Subcutaneous abdominal adipose tissue (tissue), 5 donors: Measurements from ENCODE around the gene ZMYND8.

Experiments used
- H3K27ac ChIP-seq: one replicate; pipeline ENCODE4 v1.7.0; 2013; ENCODE audit warnings: low read depth, mild to moderate bottlenecking, inconsistent platforms, low read length, moderate library complexity
- H3K27me3 ChIP-seq, 5 donors: one replicate each; pipeline ENCODE4 v1.7.0; 2013; ENCODE audit warnings: low read length in 5 of 5, inconsistent platforms in 1 of 5; ENCODE audit not compliant: control insufficient read depth in 5 of 5, insufficient read depth in 4 of 5
- H3K36me3 ChIP-seq, 5 donors: one replicate each; pipeline ENCODE4 v1.7.0; 2013; ENCODE audit warnings: low read length in 5 of 5; ENCODE audit not compliant: control insufficient read depth in 5 of 5, insufficient read depth in 5 of 5
- H3K4me1 ChIP-seq, 5 donors: one replicate each; pipeline ENCODE4 v1.7.0; 2013; ENCODE audit warnings: low read length in 5 of 5, mild to moderate bottlenecking in 3 of 5, moderate library complexity in 1 of 5; ENCODE audit not compliant: control insufficient read depth in 5 of 5, insufficient read depth in 5 of 5
- H3K4me3 ChIP-seq, 5 donors: one replicate each; pipeline ENCODE4 v1.7.0; 2013; ENCODE audit warnings: low read length in 5 of 5, low read depth in 1 of 5
- H3K9ac ChIP-seq, 5 donors: one replicate each; pipeline ENCODE4 v1.7.0; 2013; ENCODE audit warnings: low read length in 5 of 5, mild to moderate bottlenecking in 4 of 5, moderate library complexity in 3 of 5
- H3K9me3 ChIP-seq, 5 donors: one replicate each; pipeline ENCODE4 v1.7.0; 2013; ENCODE audit warnings: low read length in 5 of 5; ENCODE audit not compliant: control insufficient read depth in 5 of 5
- donor health status: healthy.
- donor health status: healthy.
- donor health status: healthy.
- donor health status: healthy.
- donor health status: healthy.

Gene ZMYND8

GRCh38 chr20:47319517-47320252, 36.8 kb downstream of the ZMYND8 start:
- Histone ChIP-seq H3K9me3 (no peaks in the 10 kb centered on the region), H3K27ac (peak overlapping the region; percentile 99), H3K4me3 (peak overlapping the region in 4 of 5 donors; percentile 45 to 67 (median 56)), H3K27me3 (no peaks in the 10 kb centered on the region), H3K4me1 (peaks cover 27 to 73% (median 59%) of the 10 kb centered on the region in 5 donors), H3K9ac (peak overlapping the region; percentile 74 to 97 (median 83)), H3K36me3 (no peaks in the 10 kb centered on the region)

- Histone ChIP-seq H3K9me3 (no peaks in the 10 kb centered on the region), H3K36me3 (no peaks in the 10 kb centered on the region), H3K27ac (peak overlapping the region; percentile 99), H3K4me1 (peaks cover 27 to 75% (median 62%) of the 10 kb centered on the region in 5 donors), H3K9ac (peak overlapping the region; percentile 74 to 97 (median 83)), H3K4me3 (peak overlapping the region; percentile 25 to 67 (median 55)), H3K27me3 (no peaks in the 10 kb centered on the region)
Measured at GRCh38 chr20:47318586-47319516, 37.6 kb downstream of the ZMYND8 start.

- Histone ChIP-seq H3K27ac (peak overlapping the region; percentile 99), H3K27me3 (no peaks in the 10 kb centered on the region), H3K9ac (peak overlapping the region; percentile 79 to 97 (median 83)), H3K36me3 (no peaks in the 10 kb centered on the region), H3K4me3 (peak overlapping the region in 4 of 5 donors; percentile 25 to 58 (median 50)), H3K4me1 (peaks cover 27 to 70% (median 62%) of the 10 kb centered on the region in 5 donors), H3K9me3 (no peaks in the 10 kb centered on the region)
Measured at GRCh38 chr20:47318027-47318585, 38.4 kb downstream of the ZMYND8 start.

GRCh38 chr20:47317127-47317895, 39.2 kb downstream of the ZMYND8 start:
- H3K36me3 ChIP-seq, result no peaks in the 10 kb centered on the region
- H3K9me3 ChIP-seq, result no peaks in the 10 kb centered on the region
- H3K4me1 ChIP-seq, result peaks cover 27 to 73% (median 70%) of the 10 kb centered on the region in 5 donors
- H3K4me3 ChIP-seq, result peak overlapping the region; percentile 6 to 55 (median 45)
- H3K9ac ChIP-seq, result peak overlapping the region; percentile 75 to 97 (median 81)
- peak overlapping the region; percentile 99 for H3K27ac ChIP-seq
- H3K27me3 ChIP-seq, result no peaks in the 10 kb centered on the region

GRCh38 chr20:47316776-47317126, 39.7 kb downstream of the ZMYND8 start:
- Histone ChIP-seq H3K9ac (peak overlapping the region in 4 of 5 donors; percentile 33 to 83 (median 74)), H3K36me3 (peaks cover 0 to 5% (median 0%) of the 10 kb centered on the region in 5 donors), H3K4me3 (peak overlapping the region in 2 of 5 donors; percentile 6 to 16), H3K4me1 (peaks cover 27 to 78% (median 73%) of the 10 kb centered on the region in 5 donors), H3K27ac (peak overlapping the region; percentile 99), H3K9me3 (no peaks in the 10 kb centered on the region), H3K27me3 (no peaks in the 10 kb centered on the region)

GRCh38 chr20:47315339-47316056, 41.0 kb downstream of the ZMYND8 start:
- peak overlapping the region in 3 of 5 donors; percentile 35 to 60 (median 49) for H3K9ac ChIP-seq
- no peaks in the 10 kb centered on the region for H3K27me3 ChIP-seq
- H3K36me3 ChIP-seq, result peaks cover 0 to 5% (median 0%) of the 10 kb centered on the region in 5 donors
- H3K27ac ChIP-seq, result peak overlapping the region; percentile 99
- H3K9me3 ChIP-seq, result no peaks in the 10 kb centered on the region
- no peak overlapping the region for H3K4me3 ChIP-seq
- H3K4me1 ChIP-seq, result peaks cover 30 to 82% (median 72%) of the 10 kb centered on the region in 5 donors

- H3K9ac ChIP-seq, result peak overlapping the region in 4 of 5 donors; percentile 22 to 49 (median 37)
- H3K9me3 ChIP-seq, result no peaks in the 10 kb centered on the region
- peaks cover 28 to 84% (median 71%) of the 10 kb centered on the region in 5 donors for H3K4me1 ChIP-seq
- no peak overlapping the region for H3K4me3 ChIP-seq
- peaks cover 0 to 5% (median 0%) of the 10 kb centered on the region in 5 donors for H3K36me3 ChIP-seq
- H3K27ac ChIP-seq, result peak overlapping the region; percentile 99
- H3K27me3 ChIP-seq, result no peaks in the 10 kb centered on the region
Measured at GRCh38 chr20:47314647-47315338, 41.7 kb downstream of the ZMYND8 start.

- Histone ChIP-seq H3K27ac (peak overlapping the region; percentile 85), H3K27me3 (no peaks in the 10 kb centered on the region), H3K36me3 (peaks cover 0 to 13% (median 7%) of the 10 kb centered on the region in 5 donors), H3K9ac (no peak overlapping the region), H3K4me1 (peaks cover 11 to 73% (median 48%) of the 10 kb centered on the region in 5 donors), H3K9me3 (no peaks in the 10 kb centered on the region), H3K4me3 (no peak overlapping the region)
Measured at GRCh38 chr20:47311967-47312681, 44.4 kb downstream of the ZMYND8 start.
